Endothelial cell of umbilical vein (primary cell): ENCODE data around the gene NIN. TPM values are rescaled to one million over a fixed set of nuclear protein-coding genes. Genes with fewer than 3 reads are reported as not detected.

ENCODE experiments used
- BruUV-seq: library from RNA; stranded (reverse); fragments of 400-500 nt; replicated peaks from 2 replicates; lab custom pipeline; 2021; lab: Mats Ljungman, UMichigan
- CTCF ChIA-PET: fragments of 300-600, 350-600 bp; sonication (Branson Sonifier 250); formaldehyde crosslinking; loops from one replicate; lab custom pipeline; 2021; ENCODE audit warnings: antibody characterized with exemption, inconsistent platforms; lab: Charles Lee
- POLR2A ChIA-PET: fragments of 300-600, 350-600 bp; sonication (Branson Sonifier 250); formaldehyde crosslinking; loops from one replicate; lab custom pipeline; 2021; ENCODE audit warnings: antibody characterized with exemption, inconsistent platforms; lab: Charles Lee
- DNase-seq: peaks from one replicate; pipeline ENCODE4 v3.0.0-alpha.2; 2011; ENCODE audit warnings: low read depth, low spot score
- FAIRE-seq: peaks from 2 replicates; lab custom pipeline; 2011; peaks lifted over from hg19 to GRCh38; lab: Jason Lieb, UNC
- H2AFZ ChIP-seq: 2 replicates; pipeline ENCODE4 v1.6.0; 2012; ENCODE audit warnings: low read depth, low read length, control low read depth, inconsistent platforms
- H3K27ac ChIP-seq: 2 replicates; pipeline ENCODE4 v1.5.1; 2011; ENCODE audit warnings: low read depth, mild to moderate bottlenecking, control low read depth, low read length, moderate library complexity; ENCODE audit not compliant: insufficient read depth
- H3K27me3 ChIP-seq, 2 experiments: 2 replicates each; pipeline versions ENCODE4 v1.6.0 to v1.6.1; 2011; ENCODE audit warnings: low read length in 2 of 2, mixed read lengths in 1 of 2; ENCODE audit not compliant: control insufficient read depth in 2 of 2, insufficient read depth in 2 of 2
- H3K36me3 ChIP-seq, 2 experiments: 2 replicates in 1 of 2; 3 replicates in 1 of 2; pipeline ENCODE4 v1.5.1; 2011; ENCODE audit warnings: low read length in 2 of 2, mild to moderate bottlenecking in 1 of 2, moderate library complexity in 1 of 2; ENCODE audit not compliant: control insufficient read depth in 2 of 2, insufficient read depth in 2 of 2; ENCODE audit errors: extremely low read depth in 1 of 2
- H3K4me1 ChIP-seq: 3 replicates; pipeline ENCODE4 v1.5.1; 2011; ENCODE audit warnings: mild to moderate bottlenecking, low read length; ENCODE audit not compliant: control insufficient read depth, insufficient read depth; ENCODE audit errors: extremely low read depth
- H3K4me2 ChIP-seq: 2 replicates; pipeline ENCODE4 v1.6.1; 2011; ENCODE audit warnings: low read length, control low read depth, mixed read lengths; ENCODE audit not compliant: insufficient read depth
- H3K4me3 ChIP-seq, 3 experiments: fragments of 200-600 bp in 1 of 3; sonication (generic), shearing (Covaris generic) in 1 of 3; replicated peaks in 1 of 3; 2 replicates each; pipeline ENCODE4 v1.5.1; 2011 to 2016; ENCODE audit warnings: control low read depth in 3 of 3, low read length in 3 of 3, mild to moderate bottlenecking in 2 of 3, inconsistent platforms in 1 of 3, low read depth in 1 of 3, moderate library complexity in 1 of 3; ENCODE audit not compliant: insufficient read depth in 1 of 3
- H3K79me2 ChIP-seq: 2 replicates; pipeline ENCODE4 v1.6.0; 2012; ENCODE audit warnings: low read length, inconsistent platforms; ENCODE audit not compliant: control insufficient read depth, insufficient read depth
- H3K9ac ChIP-seq: replicated peaks from 2 replicates; pipeline ENCODE3; 2011; ENCODE audit warnings: low read length, control low read depth; ENCODE audit not compliant: insufficient read depth; ENCODE audit errors: extremely low read depth
- H3K9me1 ChIP-seq: replicated peaks from 3 replicates; pipeline ENCODE4 v1.6.0; 2011; ENCODE audit warnings: mild to moderate bottlenecking, low read length; ENCODE audit not compliant: control insufficient read depth, insufficient read depth; ENCODE audit errors: extremely low read depth
- H3K9me3 ChIP-seq: replicated peaks from 2 replicates; pipeline ENCODE4 v1.5.1; 2012; ENCODE audit warnings: low read length, inconsistent platforms; ENCODE audit not compliant: control insufficient read depth, insufficient read depth
- H4K20me1 ChIP-seq: replicated peaks from 2 replicates; pipeline ENCODE3; 2011; ENCODE audit warnings: mild to moderate bottlenecking, low read length; ENCODE audit not compliant: control insufficient read depth, insufficient read depth; ENCODE audit errors: extremely low read depth
- EZH2 ChIP-seq: IDR thresholded peaks from 2 replicates; pipeline ENCODE4 v1.6.1; 2012; ENCODE audit warnings: borderline replicate concordance, low read depth, mild to moderate bottlenecking, moderate library complexity, low read length, inconsistent platforms; ENCODE audit not compliant: severe bottlenecking
- FOS ChIP-seq: IDR thresholded peaks from 2 replicates; pipeline ENCODE4 v1.6.1; 2011; ENCODE audit warnings: mild to moderate bottlenecking, low read length, moderate library complexity, borderline replicate concordance; ENCODE audit not compliant: insufficient read depth
- GATA2 ChIP-seq: IDR thresholded peaks from 2 replicates; pipeline ENCODE4 v1.7.0; 2011; ENCODE audit warnings: low read depth, mild to moderate bottlenecking, moderate library complexity, mixed read lengths, low read length; ENCODE audit not compliant: insufficient read length, insufficient read depth
- JUN ChIP-seq: IDR thresholded peaks from 2 replicates; pipeline ENCODE4 v1.6.1; 2011; ENCODE audit warnings: borderline replicate concordance, low read depth; ENCODE audit not compliant: insufficient read length, insufficient read depth
- MYC ChIP-seq: IDR thresholded peaks from one replicate; pipeline ENCODE4 v1.6.1; 2011; ENCODE audit warnings: mild to moderate bottlenecking, low read depth, low read length
- POLR2A ChIP-seq: IDR thresholded peaks from 2 replicates; pipeline ENCODE4 v1.6.1; 2012; ENCODE audit warnings: low read depth, mild to moderate bottlenecking, control low read depth, low read length
- POLR2AphosphoS5 ChIP-seq: IDR thresholded peaks from 2 replicates; pipeline ENCODE4 v1.6.1; 2012; ENCODE audit warnings: low read depth, mild to moderate bottlenecking, control low read depth, low read length, moderate library complexity; ENCODE audit not compliant: insufficient read depth
- dilution Hi-C: fragments of 300-500 bp; cut with MboI; formaldehyde crosslinking; loops from one replicate; pipeline ENCODE4 v1.15.0; 2019; ENCODE audit warnings: low sequenced_read_pairs; ENCODE audit not compliant: extremely low pct_ligation_motif_present
- intact Hi-C: fragments of 100-400 bp; cut with micrococcal nuclease; formaldehyde crosslinking; loops from one replicate; pipeline ENCODE4 v1.10.0; 2022
- polyA plus RNA-seq, 4 experiments: library from polyadenylated mRNA; depleted of rRNA in 3 of 4; stranded (reverse) in 3 of 4; unstranded in 1 of 4; fragments of >200 nt; gene quantifications; 2 replicates each; pipeline versions ENCODE4 v1.2.1 to v1.2.3, GENCODE V29; 2011 to 2012; ENCODE audit warnings: missing spikeins in 1 of 4
- total RNA-seq: library from RNA; stranded (reverse); gene quantifications from 2 replicates; pipeline ENCODE4 v1.2.3, GENCODE V29; 2021
- TF ChIP-seq, protein P1 (sequence below), 2 donors: IDR thresholded peaks; 1 replicate in 1 of 2; 2 replicates in 1 of 2; pipeline ENCODE4 v1.5.1; 2011; ENCODE audit warnings: low read length in 2 of 2, mild to moderate bottlenecking in 2 of 2, moderate library complexity in 2 of 2, control low read depth in 1 of 2, inconsistent platforms in 1 of 2, low read depth in 1 of 2; ENCODE audit not compliant: insufficient read depth in 1 of 2; ENCODE audit errors: extremely low read depth in 1 of 2
- TF ChIP-seq, protein P2 (sequence below): IDR thresholded peaks from 2 replicates; pipeline ENCODE4 v1.6.1; 2011; ENCODE audit not compliant: insufficient read depth, insufficient read length

The NIN gene
- total and polyA plus RNA-seq, 2 donors (not counting 3 experiments of a cell fraction or from before 2014, with no cell fraction given) = 7.1 to 76.3 TPM

DNA sequence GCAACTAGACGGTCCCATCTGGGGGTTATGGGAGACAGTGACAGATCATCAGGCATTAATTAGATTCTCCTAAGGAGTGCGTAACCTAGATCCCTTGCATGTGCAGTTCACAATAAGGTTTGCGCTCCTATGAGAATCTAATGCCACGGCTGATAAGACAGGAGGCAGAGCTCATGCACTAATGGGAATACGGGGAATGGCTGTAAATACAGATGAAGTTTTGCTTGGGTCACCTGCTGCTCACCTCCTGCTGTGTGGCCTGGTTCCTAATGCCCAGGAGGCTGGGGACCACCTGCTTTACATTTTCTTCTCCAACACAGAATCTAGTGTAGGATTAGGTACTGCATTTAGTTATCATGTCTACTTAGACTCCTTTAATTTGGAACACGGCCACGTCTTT lies 113.2 kb downstream of the NIN start:
- intact Hi-C loops = no loop called here
- H3K27ac ChIP-seq = no peak overlapping the region
- dilution Hi-C loops = loop anchor here (25.0 kb wide), 1 partner anchor 156 kb away; the partner anchor contains the start of gene ATL1
- H3K9ac ChIP-seq = no peak overlapping the region
- TF ChIP-seq, protein P1, sequence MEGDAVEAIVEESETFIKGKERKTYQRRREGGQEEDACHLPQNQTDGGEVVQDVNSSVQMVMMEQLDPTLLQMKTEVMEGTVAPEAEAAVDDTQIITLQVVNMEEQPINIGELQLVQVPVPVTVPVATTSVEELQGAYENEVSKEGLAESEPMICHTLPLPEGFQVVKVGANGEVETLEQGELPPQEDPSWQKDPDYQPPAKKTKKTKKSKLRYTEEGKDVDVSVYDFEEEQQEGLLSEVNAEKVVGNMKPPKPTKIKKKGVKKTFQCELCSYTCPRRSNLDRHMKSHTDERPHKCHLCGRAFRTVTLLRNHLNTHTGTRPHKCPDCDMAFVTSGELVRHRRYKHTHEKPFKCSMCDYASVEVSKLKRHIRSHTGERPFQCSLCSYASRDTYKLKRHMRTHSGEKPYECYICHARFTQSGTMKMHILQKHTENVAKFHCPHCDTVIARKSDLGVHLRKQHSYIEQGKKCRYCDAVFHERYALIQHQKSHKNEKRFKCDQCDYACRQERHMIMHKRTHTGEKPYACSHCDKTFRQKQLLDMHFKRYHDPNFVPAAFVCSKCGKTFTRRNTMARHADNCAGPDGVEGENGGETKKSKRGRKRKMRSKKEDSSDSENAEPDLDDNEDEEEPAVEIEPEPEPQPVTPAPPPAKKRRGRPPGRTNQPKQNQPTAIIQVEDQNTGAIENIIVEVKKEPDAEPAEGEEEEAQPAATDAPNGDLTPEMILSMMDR (IDR thresholded peaks at IDR 0.05; ENCODE audit: extremely low read depth in 1 of 2, insufficient read depth in 1 of 2, low read depth in 1 of 2, low read length in 2 of 2) = no peak
- no peak for TF ChIP-seq EZH2
- TF ChIP-seq POLR2AphosphoS5 = no peak
- TF ChIP-seq MYC = no peak
- TF ChIP-seq FOS = no peak
- TF ChIP-seq GATA2 = no peak
- TF ChIP-seq, protein P2, sequence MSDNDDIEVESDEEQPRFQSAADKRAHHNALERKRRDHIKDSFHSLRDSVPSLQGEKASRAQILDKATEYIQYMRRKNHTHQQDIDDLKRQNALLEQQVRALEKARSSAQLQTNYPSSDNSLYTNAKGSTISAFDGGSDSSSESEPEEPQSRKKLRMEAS = no peak
- TF ChIP-seq POLR2A = no peak
- TF ChIP-seq JUN = no peak
- no peaks in the 10 kb centered on the region for H3K9me1 ChIP-seq
- no peak for FAIRE-seq
- H3K36me3 ChIP-seq = peaks cover 0 to 2% of the 10 kb centered on the region in 2 experiments
- no peaks in the 10 kb centered on the region for H3K9me3 ChIP-seq
- ChIA-PET POLR2A (no interaction called here), CTCF (interaction anchor here (1.0 kb wide), 1 partner anchor 98 kb away, joined by 3 read pairs; no protein-coding TSS in a partner anchor)
- no peak for DNase-seq
- H4K20me1 ChIP-seq = no peaks in the 10 kb centered on the region
- H3K79me2 ChIP-seq = no peaks in the 10 kb centered on the region
- no peak overlapping the region for H3K4me3 ChIP-seq
- no peak overlapping the region for H2AFZ ChIP-seq
- no peaks in the 10 kb centered on the region for H3K27me3 ChIP-seq
- no peaks in the 10 kb centered on the region for H3K4me1 ChIP-seq
- BruUV-seq = no TSS peak
- no peak overlapping the region for H3K4me2 ChIP-seq
